ENCODE data around the gene OTUB2.

DNA sequence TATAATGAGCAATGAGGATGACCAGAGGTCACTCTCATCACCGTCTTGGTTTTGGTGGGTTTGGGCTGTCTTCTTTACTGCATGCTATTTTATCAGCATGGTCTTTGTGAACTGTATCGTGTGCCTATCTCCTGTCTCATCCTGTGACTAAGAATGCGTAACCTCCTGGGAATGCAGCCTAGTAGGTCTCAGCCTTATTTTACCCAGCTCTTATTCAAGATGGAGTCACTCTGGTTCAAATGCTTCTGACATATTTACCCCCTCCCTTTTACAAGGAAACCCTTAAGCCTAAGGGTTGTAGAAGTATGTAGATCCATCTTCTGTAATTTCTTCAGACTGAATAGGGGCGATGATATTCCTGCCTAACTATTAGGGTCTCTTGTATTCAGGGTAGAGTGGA, 63.3 kb downstream of the OTUB2 start:
- TF ChIP-seq, protein P1, sequence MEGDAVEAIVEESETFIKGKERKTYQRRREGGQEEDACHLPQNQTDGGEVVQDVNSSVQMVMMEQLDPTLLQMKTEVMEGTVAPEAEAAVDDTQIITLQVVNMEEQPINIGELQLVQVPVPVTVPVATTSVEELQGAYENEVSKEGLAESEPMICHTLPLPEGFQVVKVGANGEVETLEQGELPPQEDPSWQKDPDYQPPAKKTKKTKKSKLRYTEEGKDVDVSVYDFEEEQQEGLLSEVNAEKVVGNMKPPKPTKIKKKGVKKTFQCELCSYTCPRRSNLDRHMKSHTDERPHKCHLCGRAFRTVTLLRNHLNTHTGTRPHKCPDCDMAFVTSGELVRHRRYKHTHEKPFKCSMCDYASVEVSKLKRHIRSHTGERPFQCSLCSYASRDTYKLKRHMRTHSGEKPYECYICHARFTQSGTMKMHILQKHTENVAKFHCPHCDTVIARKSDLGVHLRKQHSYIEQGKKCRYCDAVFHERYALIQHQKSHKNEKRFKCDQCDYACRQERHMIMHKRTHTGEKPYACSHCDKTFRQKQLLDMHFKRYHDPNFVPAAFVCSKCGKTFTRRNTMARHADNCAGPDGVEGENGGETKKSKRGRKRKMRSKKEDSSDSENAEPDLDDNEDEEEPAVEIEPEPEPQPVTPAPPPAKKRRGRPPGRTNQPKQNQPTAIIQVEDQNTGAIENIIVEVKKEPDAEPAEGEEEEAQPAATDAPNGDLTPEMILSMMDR (conservative IDR thresholded peaks at IDR 0.05; ENCODE audit: low read length): no peak
- TF ChIP-seq EZH2phosphoT487 (IDR thresholded peaks at IDR 0.05; ENCODE audit: borderline replicate concordance, low read depth, low read length): no peak
